ENCODE results near the gene IGSF21. TPM values are rescaled to one million over a fixed set of nuclear protein-coding genes. Genes with fewer than 3 reads are reported as not detected.

The IGSF21 gene
- total and polyA plus RNA-seq, 11 donors, result 0.54 to 2.2 (median 0.94) TPM; not detected in 1

DNA sequence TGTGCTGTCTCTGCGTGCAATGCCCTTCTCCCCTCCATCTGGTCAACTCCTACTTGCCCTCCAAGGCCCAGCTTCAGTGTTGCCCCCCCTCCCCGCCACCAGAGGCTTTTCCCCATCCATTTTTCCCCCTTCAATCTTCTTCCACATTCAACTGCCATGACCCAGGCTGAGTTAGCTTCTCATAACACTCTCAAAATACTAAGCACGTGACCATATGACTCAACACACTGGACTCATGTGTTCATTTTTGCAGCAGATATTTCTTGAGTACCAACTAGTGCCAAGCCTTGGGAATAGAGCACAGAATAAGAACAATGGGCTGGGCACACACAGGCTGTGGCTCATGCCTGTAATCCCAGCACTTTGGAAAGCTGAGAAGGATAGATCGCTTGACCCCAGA lies 132.1 kb downstream of the IGSF21 start:
- 65 to 75% (median 70%) methylated on average over 4 of the region's 4 CpGs for WGBS, 4 donors
- intact Hi-C loops (cut with DNase I), result loop anchor here in 3 of 10 donors (5.0 to 10.0 kb wide), 3 partner anchors 315 to 322 kb away; no protein-coding TSS in a partner anchor
- Histone ChIP-seq H3K4me1 (no peaks in the 10 kb centered on the region), H3K27me3 (peaks cover 0 to 33% (median 0%) of the 10 kb centered on the region in 9 donors), H3K36me3 (no peaks in the 10 kb centered on the region), H3K9me3 (no peaks in the 10 kb centered on the region), H3K27ac (no peak overlapping the region), H3K4me3 (no peak overlapping the region)
- DNase-seq (no peak), ATAC-seq (no peak)
- no peak for TF ChIP-seq POLR2A (IDR thresholded peaks at IDR 0.05)
- TF ChIP-seq, protein P1, sequence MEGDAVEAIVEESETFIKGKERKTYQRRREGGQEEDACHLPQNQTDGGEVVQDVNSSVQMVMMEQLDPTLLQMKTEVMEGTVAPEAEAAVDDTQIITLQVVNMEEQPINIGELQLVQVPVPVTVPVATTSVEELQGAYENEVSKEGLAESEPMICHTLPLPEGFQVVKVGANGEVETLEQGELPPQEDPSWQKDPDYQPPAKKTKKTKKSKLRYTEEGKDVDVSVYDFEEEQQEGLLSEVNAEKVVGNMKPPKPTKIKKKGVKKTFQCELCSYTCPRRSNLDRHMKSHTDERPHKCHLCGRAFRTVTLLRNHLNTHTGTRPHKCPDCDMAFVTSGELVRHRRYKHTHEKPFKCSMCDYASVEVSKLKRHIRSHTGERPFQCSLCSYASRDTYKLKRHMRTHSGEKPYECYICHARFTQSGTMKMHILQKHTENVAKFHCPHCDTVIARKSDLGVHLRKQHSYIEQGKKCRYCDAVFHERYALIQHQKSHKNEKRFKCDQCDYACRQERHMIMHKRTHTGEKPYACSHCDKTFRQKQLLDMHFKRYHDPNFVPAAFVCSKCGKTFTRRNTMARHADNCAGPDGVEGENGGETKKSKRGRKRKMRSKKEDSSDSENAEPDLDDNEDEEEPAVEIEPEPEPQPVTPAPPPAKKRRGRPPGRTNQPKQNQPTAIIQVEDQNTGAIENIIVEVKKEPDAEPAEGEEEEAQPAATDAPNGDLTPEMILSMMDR (IDR thresholded peaks at IDR 0.05), result no peak

DNA sequence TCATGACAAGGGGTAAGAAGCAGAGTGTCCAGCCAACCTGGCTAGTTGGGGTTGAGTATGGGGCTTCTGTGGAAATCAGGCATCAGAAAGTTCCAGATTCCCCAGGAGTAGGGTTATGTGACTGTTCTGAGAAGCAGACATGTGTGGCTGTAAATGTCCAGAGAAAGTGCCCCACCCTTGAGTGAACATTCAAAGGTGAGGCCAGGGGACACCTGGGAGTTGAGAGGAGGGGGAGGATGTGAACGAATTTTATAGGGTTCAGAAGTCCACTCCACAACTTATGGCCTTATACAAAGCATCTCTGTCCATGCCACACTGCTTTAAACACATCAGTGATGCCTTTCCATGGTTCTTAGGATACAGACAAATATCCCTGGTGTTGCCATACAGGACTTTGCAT lies 133.3 kb downstream of the IGSF21 start:
- Histone ChIP-seq H3K9me3 (no peaks in the 10 kb centered on the region), H3K27ac (no peak overlapping the region), H3K4me3 (no peak overlapping the region), H3K4me1 (no peaks in the 10 kb centered on the region), H3K36me3 (no peaks in the 10 kb centered on the region), H3K27me3 (peaks cover 0 to 33% (median 0%) of the 10 kb centered on the region in 9 donors)
- WGBS, 4 donors, result 7 to 17% (median 11%) methylated on average over 1 of the region's 1 CpG
- DNase-seq (no peak), ATAC-seq (no peak)
- intact Hi-C loops (cut with DNase I), result no loop called here
- TF ChIP-seq POLR2A (IDR thresholded peaks at IDR 0.05), result no peak
- TF ChIP-seq, protein P1 (IDR thresholded peaks at IDR 0.05), result no peak

DNA sequence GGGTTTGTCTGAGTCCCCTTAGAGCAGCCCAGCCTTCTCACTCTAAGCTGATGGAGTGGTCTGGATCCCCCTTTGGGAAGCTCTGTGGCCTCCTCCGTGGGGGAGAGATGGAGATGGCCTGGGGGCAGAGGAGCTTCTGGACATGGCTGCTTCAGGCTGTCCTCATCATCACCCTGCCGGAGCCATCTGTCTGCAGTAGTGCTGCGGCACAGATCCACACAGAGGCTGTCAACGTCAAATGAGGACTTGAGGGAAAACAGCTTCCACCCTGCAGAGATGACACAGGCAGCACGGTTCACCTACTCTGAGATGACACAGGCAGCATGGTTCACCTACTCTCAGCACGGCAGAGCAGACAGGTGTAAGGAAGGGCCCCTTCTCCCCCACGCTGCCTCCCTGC lies 134.3 kb downstream of the IGSF21 start:
- WGBS, 4 donors, result 44 to 65% (median 52%) methylated on average over 7 of the region's 7 CpGs
- H3K27me3 ChIP-seq, result peaks cover 0 to 33% (median 0%) of the 10 kb centered on the region in 9 donors

DNA sequence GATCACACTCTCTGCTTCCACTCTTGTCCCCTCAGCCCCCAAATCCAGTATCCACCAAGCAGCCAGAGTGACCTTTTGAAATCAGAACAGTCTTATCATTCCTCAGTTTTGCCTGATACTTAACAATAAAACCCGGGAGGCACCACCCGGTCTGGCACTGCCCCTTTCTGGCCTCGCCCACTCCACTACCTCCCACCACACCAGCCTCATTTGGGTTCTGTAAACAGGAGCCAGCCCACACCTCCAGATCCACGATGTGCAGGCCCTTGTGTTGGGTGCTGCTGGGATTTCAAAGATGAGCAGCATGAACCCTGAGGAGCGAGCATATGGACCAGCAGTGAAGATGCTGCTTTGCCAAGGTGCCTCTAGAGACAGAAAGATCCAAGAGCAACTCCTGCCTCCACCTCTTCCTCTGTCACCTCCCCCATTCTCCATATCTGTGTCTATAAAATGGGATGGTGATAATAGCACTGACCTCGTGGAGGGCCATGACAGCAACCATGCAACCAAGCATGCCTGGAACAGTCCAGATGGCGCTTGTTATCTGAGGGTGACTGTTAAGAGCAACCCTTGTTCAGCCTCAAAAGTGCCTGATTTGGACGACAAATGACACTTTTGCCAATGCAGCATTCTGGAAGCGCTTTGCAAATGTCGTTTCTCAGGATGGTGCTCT lies 136.0 kb downstream of the IGSF21 start:
- Histone ChIP-seq H3K4me1 (no peaks in the 10 kb centered on the region), H3K27ac (no peak overlapping the region), H3K9me3 (no peaks in the 10 kb centered on the region), H3K27me3 (peaks cover 0 to 32% (median 4%) of the 10 kb centered on the region in 9 donors), H3K4me3 (no peak overlapping the region), H3K36me3 (no peaks in the 10 kb centered on the region)
- ATAC-seq (no peak), DNase-seq (no peak)
- 44 to 63% (median 53%) methylated on average over 10 of the region's 10 CpGs for WGBS, 4 donors
- intact Hi-C loops (cut with DNase I), result no loop called here
- TF ChIP-seq POLR2A (IDR thresholded peaks at IDR 0.05), result no peak
- TF ChIP-seq, protein P1 (IDR thresholded peaks at IDR 0.05), result no peak

More for the DNA sequence above, 134.3 kb downstream of the IGSF21 start:
- ATAC-seq, result no peak
- Histone ChIP-seq H3K36me3 (no peaks in the 10 kb centered on the region), H3K9me3 (no peaks in the 10 kb centered on the region), H3K27ac (no peak overlapping the region), H3K4me3 (no peak overlapping the region), H3K4me1 (no peaks in the 10 kb centered on the region)
- no peak for DNase-seq
- intact Hi-C loops (cut with DNase I), result no loop called here
- TF ChIP-seq, protein P1 (IDR thresholded peaks at IDR 0.05), result no peak
- no peak for TF ChIP-seq POLR2A (IDR thresholded peaks at IDR 0.05)
